DOHH2 (cell line): ENCODE data around the gene CFAP210.
"Not testable (repeated sequence)": the region's sequence is repeated elsewhere in the genome, so short reads cannot be mapped to it uniquely, and the experiment has no call there.

Experiments
- H3F3A ChIP-seq: fragments of 200-600 bp; sonication (generic), shearing (Covaris generic); 2 replicates; pipeline ENCODE4 v1.6.0; 2016; ENCODE audit warnings: antibody characterized with exemption, mild to moderate bottlenecking; ENCODE audit not compliant: control insufficient read depth, insufficient read depth
- H3K27ac ChIP-seq: fragments of 200-600 bp; sonication (generic); 2 replicates; pipeline ENCODE4 v1.5.1; 2014; ENCODE audit warnings: low read depth, mild to moderate bottlenecking, low read length, moderate library complexity
- H3K27me3 ChIP-seq: fragments of 200-600 bp; sonication (generic); 2 replicates; pipeline ENCODE4 v1.6.1; 2014; ENCODE audit warnings: mild to moderate bottlenecking, low read length, mixed read lengths; ENCODE audit not compliant: control insufficient read depth
- H3K36me3 ChIP-seq: fragments of 200-600 bp; sonication (generic); 2 replicates; pipeline ENCODE4 v1.6.1; 2014; ENCODE audit warnings: mild to moderate bottlenecking, low read length, moderate library complexity, mixed read lengths; ENCODE audit not compliant: control insufficient read depth
- H3K4me1 ChIP-seq: fragments of 200-600 bp; sonication (generic); 2 replicates; pipeline ENCODE4 v1.6.1; 2014; ENCODE audit warnings: mild to moderate bottlenecking, low read length, mixed read lengths; ENCODE audit not compliant: control insufficient read depth
- H3K4me2 ChIP-seq: fragments of 200-600 bp; sonication (generic); 2 replicates; pipeline ENCODE4 v1.6.0; 2014; ENCODE audit warnings: mild to moderate bottlenecking, low read length, moderate library complexity
- H3K4me3 ChIP-seq: fragments of 200-600 bp; sonication (generic); 2 replicates; pipeline ENCODE4 v1.5.1; 2014; ENCODE audit warnings: mild to moderate bottlenecking, low read length, mixed read lengths
- H3K79me2 ChIP-seq: fragments of 200-600 bp; sonication (generic); 2 replicates; pipeline ENCODE4 v1.6.1; 2014; ENCODE audit warnings: mild to moderate bottlenecking, low read length, mixed read lengths; ENCODE audit not compliant: control insufficient read depth
- H3K9me2 ChIP-seq: fragments of 200-600 bp; sonication (generic); replicated peaks from 2 replicates; pipeline ENCODE4 v1.6.1; 2014; ENCODE audit warnings: mild to moderate bottlenecking, low read length, mixed read lengths; ENCODE audit not compliant: control insufficient read depth
- H3K9me3 ChIP-seq: fragments of 200-600 bp; sonication (generic); 2 replicates; pipeline ENCODE4 v1.6.1; 2014; ENCODE audit warnings: antibody characterized with exemption, low read length, mixed read lengths; ENCODE audit not compliant: control insufficient read depth, insufficient read depth
- H4K20me1 ChIP-seq: fragments of 200-600 bp; sonication (generic); 2 replicates; pipeline ENCODE4 v1.6.0; 2014; ENCODE audit warnings: low read depth, mild to moderate bottlenecking, antibody characterized with exemption, low read length, moderate library complexity; ENCODE audit not compliant: control insufficient read depth, insufficient read depth
- EZH2phosphoT487 ChIP-seq: fragments of 200-600 bp; sonication (generic); IDR thresholded peaks from 2 replicates; pipeline ENCODE4 v1.6.1; 2017; ENCODE audit warnings: borderline replicate concordance, mild to moderate bottlenecking, antibody characterized with exemption, low read length, moderate library complexity, mixed read lengths
- TF ChIP-seq, protein P1 (sequence below): fragments of 200-600 bp; sonication (generic); IDR thresholded peaks from one replicate; pipeline ENCODE4 v1.5.1; 2014; ENCODE audit warnings: antibody characterized with exemption, mild to moderate bottlenecking, low read depth, low read length; ENCODE audit not compliant: poor library complexity, severe bottlenecking

CFAP210 gene

DNA sequence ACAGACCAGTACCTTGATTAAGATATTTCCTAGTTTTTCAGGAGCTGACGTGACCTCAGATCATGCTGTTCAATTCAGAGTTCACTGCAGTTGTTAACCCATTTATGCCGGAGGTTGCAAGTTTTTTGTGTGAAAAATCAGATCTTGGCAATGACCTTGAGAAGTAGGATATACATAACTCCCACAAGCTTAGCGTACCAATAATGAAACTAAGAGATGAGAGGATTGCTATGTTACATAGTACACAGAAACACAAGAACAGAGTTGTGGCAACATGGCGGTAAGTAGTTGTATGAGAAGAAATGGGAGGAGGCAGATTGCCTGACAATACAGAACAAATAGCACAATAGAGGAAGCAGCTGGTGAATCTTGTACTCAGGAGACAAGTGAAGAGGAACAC, 71.0 kb downstream of the CFAP210 start:
- Histone ChIP-seq H3K4me2 (no peak overlapping the region), H3K27me3 (no peaks in the 10 kb centered on the region), H3K4me1 (no peaks in the 10 kb centered on the region), H3K79me2 (peaks cover 6% of the 10 kb centered on the region), H3K9me3 (no peaks in the 10 kb centered on the region), H3K27ac (no peak overlapping the region), H3K36me3 (peaks cover 51% of the 10 kb centered on the region), H4K20me1 (peaks cover 3% of the 10 kb centered on the region; the same call in 1 of the 2 replicates), H3F3A (0 out of 2 replicates have a peak, but pooled peaks cover 3% of the 10 kb centered on the region), H3K9me2 (no peaks in the 10 kb centered on the region), H3K4me3 (no peak overlapping the region)
- TF ChIP-seq EZH2phosphoT487, result no peak
- TF ChIP-seq, protein P1, sequence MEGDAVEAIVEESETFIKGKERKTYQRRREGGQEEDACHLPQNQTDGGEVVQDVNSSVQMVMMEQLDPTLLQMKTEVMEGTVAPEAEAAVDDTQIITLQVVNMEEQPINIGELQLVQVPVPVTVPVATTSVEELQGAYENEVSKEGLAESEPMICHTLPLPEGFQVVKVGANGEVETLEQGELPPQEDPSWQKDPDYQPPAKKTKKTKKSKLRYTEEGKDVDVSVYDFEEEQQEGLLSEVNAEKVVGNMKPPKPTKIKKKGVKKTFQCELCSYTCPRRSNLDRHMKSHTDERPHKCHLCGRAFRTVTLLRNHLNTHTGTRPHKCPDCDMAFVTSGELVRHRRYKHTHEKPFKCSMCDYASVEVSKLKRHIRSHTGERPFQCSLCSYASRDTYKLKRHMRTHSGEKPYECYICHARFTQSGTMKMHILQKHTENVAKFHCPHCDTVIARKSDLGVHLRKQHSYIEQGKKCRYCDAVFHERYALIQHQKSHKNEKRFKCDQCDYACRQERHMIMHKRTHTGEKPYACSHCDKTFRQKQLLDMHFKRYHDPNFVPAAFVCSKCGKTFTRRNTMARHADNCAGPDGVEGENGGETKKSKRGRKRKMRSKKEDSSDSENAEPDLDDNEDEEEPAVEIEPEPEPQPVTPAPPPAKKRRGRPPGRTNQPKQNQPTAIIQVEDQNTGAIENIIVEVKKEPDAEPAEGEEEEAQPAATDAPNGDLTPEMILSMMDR, result no peak

DNA sequence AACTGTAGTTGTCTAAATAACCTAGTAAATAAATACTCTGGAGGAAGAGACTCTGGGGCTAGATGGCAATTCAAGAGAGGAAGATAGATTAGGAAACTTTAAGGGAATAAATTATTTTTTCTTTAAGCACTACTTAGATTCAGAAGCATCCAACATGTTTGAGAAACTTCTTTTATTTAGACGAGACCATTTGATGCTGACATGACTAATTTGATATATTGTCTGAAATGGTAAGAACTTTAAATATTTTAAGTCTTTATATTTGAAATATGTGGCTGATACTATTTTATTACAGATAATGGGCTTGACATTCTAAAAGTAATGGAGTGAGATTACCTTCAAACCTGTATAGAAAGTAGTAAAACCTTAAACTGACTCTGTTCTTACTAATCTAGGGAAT, 73.7 kb downstream of the CFAP210 start:
- H3K27ac ChIP-seq, result no peak overlapping the region
- H3K4me3 ChIP-seq, result no peak overlapping the region
- peaks cover 20% of the 10 kb centered on the region for H3K79me2 ChIP-seq
- peaks cover 54% of the 10 kb centered on the region for H3K36me3 ChIP-seq
- H3K4me1 ChIP-seq, result no peaks in the 10 kb centered on the region
- no peaks in the 10 kb centered on the region for H3K27me3 ChIP-seq
- H3K4me2 ChIP-seq, result no peak overlapping the region
- 0 out of 2 replicates have a peak, but pooled peaks cover 3% of the 10 kb centered on the region for H3F3A ChIP-seq
- no peak for TF ChIP-seq EZH2phosphoT487
- TF ChIP-seq, protein P1, result no peak
- H3K9me2 ChIP-seq, result no peaks in the 10 kb centered on the region
- peaks cover 3% of the 10 kb centered on the region; the same call in 1 of the 2 replicates for H4K20me1 ChIP-seq
- H3K9me3 ChIP-seq, result no peaks in the 10 kb centered on the region

DNA sequence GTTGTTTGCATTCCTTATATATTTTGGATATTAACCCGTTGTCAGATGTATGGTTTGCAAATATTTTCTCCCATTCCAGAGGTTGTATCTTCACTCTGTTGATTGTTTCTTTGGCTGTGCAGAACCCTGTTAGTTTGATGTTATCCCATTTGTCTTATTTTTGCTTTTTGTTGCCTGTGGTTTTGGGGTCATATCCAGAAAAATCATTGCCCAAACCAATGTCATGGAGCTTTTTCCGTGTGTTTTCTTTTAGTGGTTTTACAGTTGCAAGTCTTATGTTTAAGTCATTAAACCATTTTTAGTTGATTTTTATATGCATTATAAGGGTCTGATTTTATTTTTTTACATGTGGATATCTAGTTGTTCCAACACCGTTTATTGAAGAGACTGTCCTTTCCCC, 74.3 kb downstream of the CFAP210 start:
- Histone ChIP-seq H3K4me2 (no peak overlapping the region), H3K79me2 (peaks cover 22% of the 10 kb centered on the region), H3K9me2 (no peaks in the 10 kb centered on the region), H3F3A (0 out of 2 replicates have a peak, but pooled peaks cover 3% of the 10 kb centered on the region), H3K36me3 (peaks cover 56% of the 10 kb centered on the region), H3K27me3 (no peaks in the 10 kb centered on the region), H3K4me3 (no peak overlapping the region), H3K9me3 (no peaks in the 10 kb centered on the region), H4K20me1 (peaks cover 3% of the 10 kb centered on the region; the same call in 1 of the 2 replicates), H3K4me1 (no peaks in the 10 kb centered on the region), H3K27ac (no peak overlapping the region)
- TF ChIP-seq, protein P1, result no peak
- no peak for TF ChIP-seq EZH2phosphoT487

- not testable (repeated sequence) for H3K27ac ChIP-seq
- peaks cover 22% of the 10 kb centered on the region for H3K79me2 ChIP-seq
These were observed 78.2 kb downstream of the CFAP210 start for GRCh38 chr2:169615982-169616381.

More at GRCh38 chr2:169615982-169616381, 78.2 kb downstream of the CFAP210 start:
- not testable (repeated sequence) for H3K4me1 ChIP-seq, H3F3A ChIP-seq, H3K9me3 ChIP-seq, H4K20me1 ChIP-seq, H3K4me2 ChIP-seq, H3K4me3 ChIP-seq, H3K27me3 ChIP-seq, H3K9me2 ChIP-seq
- peaks cover 69% of the 10 kb centered on the region for H3K36me3 ChIP-seq
